Muscle of leg (tissue), 11 donors: Measurements from ENCODE around the gene PAN2. TPM values are rescaled to one million over a fixed set of nuclear protein-coding genes. Genes with fewer than 3 reads are reported as not detected.
"Not testable (repeated sequence)": the region's sequence is repeated elsewhere in the genome, so short reads cannot be mapped to it uniquely, and the experiment has no call there.

Experiments
- DNase-seq: peaks from one replicate; pipeline ENCODE4 v3.0.0; 2013
- H3K27ac ChIP-seq: one replicate; pipeline ENCODE4 v1.5.1; 2013; ENCODE audit warnings: mild to moderate bottlenecking, low read length, control low read depth
- H3K27me3 ChIP-seq: one replicate; pipeline ENCODE4 v1.6.1; 2013; ENCODE audit warnings: low read length; ENCODE audit not compliant: control insufficient read depth, insufficient read depth
- H3K36me3 ChIP-seq: one replicate; pipeline ENCODE4 v1.6.1; 2013; ENCODE audit warnings: low read length; ENCODE audit not compliant: control insufficient read depth, insufficient read depth
- H3K4me1 ChIP-seq: one replicate; pipeline ENCODE4 v1.6.1; 2013; ENCODE audit warnings: low read length; ENCODE audit not compliant: control insufficient read depth, insufficient read depth
- H3K4me3 ChIP-seq: one replicate; pipeline ENCODE4 v1.5.1; 2013; ENCODE audit warnings: low read length, control low read depth
- H3K9me3 ChIP-seq: replicated peaks from 2 replicates; pipeline ENCODE4 v1.6.1; 2013; ENCODE audit warnings: low read depth, low read length; ENCODE audit not compliant: control insufficient read depth
- WGBS: methylation state at CpG from one replicate; pipeline ENCODE4 v1.1.5; 2013; ENCODE audit warnings: missing lambda C conversion rate; ENCODE audit not compliant: insufficient coverage; 5-methylcytosine and 5-hydroxymethylcytosine counted together
- polyA plus RNA-seq, 8 donors: library from polyadenylated mRNA; unstranded; fragments of 120-200 nt; gene quantifications; one replicate each; pipeline versions ENCODE4 v1.2.1 to v1.2.3, GENCODE V29; 2013; ENCODE audit warnings: inconsistent platforms in 1 of 8, low replicate concordance in 1 of 8; ENCODE audit not compliant: insufficient read length in 8 of 8, insufficient read depth in 1 of 8
- total RNA-seq: library from RNA; stranded (reverse); fragments of 120-200 nt; gene quantifications from one replicate; pipeline ENCODE4 v1.2.4, GENCODE V29; 2013

PAN2 gene
- total and polyA plus RNA-seq, 9 donors = 27.9 to 49.6 (median 41.7) TPM

GRCh38 chr12:56362130-56363059 lies 28.6 kb upstream of the PAN2 start, which contains the start of gene APOF:
Gene APOF, minus strand, starts transcription at chr12:56362857. Its CDS starts 112 bp downstream, at chr12:56362745.
- Histone ChIP-seq H3K4me3 (no peak within 1 kb of the TSS), H3K9me3 (no peaks in the 10 kb centered on the region), H3K27me3 (no peaks in the 10 kb centered on the region), H3K27ac (no peak within 1 kb of the TSS), H3K36me3 (no peaks in the 10 kb centered on the region), H3K4me1 (peaks cover 7% of the 10 kb centered on the region)
- WGBS = 89% methylated on average over 3 of the region's 10 CpGs
- no peak for DNase-seq

- peaks cover 7% of the 10 kb centered on the region for H3K4me1 ChIP-seq
Measured at GRCh38 chr12:56361487-56362129, 27.8 kb upstream of the PAN2 start.

GRCh38 chr12:56359851-56360767 lies 26.3 kb upstream of the PAN2 start, which contains the start of gene STAT2:
Gene STAT2, minus strand, starts transcription at chr12:56360107. Its CDS starts 3,536 bp downstream, at chr12:56356571.
- Histone ChIP-seq H3K9me3 (no peaks in the 10 kb centered on the region), H3K27ac (peak within 1 kb of the TSS; percentile 92), H3K4me3 (peak within 1 kb of the TSS; percentile 58), H3K27me3 (no peaks in the 10 kb centered on the region), H3K4me1 (peaks cover 7% of the 10 kb centered on the region), H3K36me3 (peaks cover 16% of the 10 kb centered on the region)
- DNase-seq = peak; percentile 100
- under 1% methylated on average over 48 of the region's 54 CpGs for WGBS

More at GRCh38 chr12:56361487-56362129, 27.8 kb upstream of the PAN2 start:
- Histone ChIP-seq H3K9me3 (no peaks in the 10 kb centered on the region), H3K27me3 (no peaks in the 10 kb centered on the region), H3K27ac (no peak overlapping the region), H3K36me3 (peaks cover 1% of the 10 kb centered on the region), H3K4me3 (no peak overlapping the region)
- DNase-seq = no peak
- 71% methylated on average over 8 of the region's 8 CpGs for WGBS

- Histone ChIP-seq H3K4me1 (peaks cover 7% of the 10 kb centered on the region), H3K4me3 (peak overlapping the region; percentile 58), H3K9me3 (no peaks in the 10 kb centered on the region), H3K27me3 (no peaks in the 10 kb centered on the region), H3K27ac (peak overlapping the region; percentile 88), H3K36me3 (peaks cover 27% of the 10 kb centered on the region)
- 20% methylated on average over 1 of the region's 1 CpG for WGBS
- peak; percentile 56 for DNase-seq
Measured at GRCh38 chr12:56358836-56359532, 25.2 kb upstream of the PAN2 start.

GRCh38 chr12:56351325-56351724 lies 17.5 kb upstream of the PAN2 start:
- Histone ChIP-seq H3K36me3 (peaks cover 82% of the 10 kb centered on the region), H3K27me3 (no peaks in the 10 kb centered on the region), H3K4me3 (no peak overlapping the region), H3K4me1 (no peaks in the 10 kb centered on the region), H3K9me3 (no peaks in the 10 kb centered on the region), H3K27ac (no peak overlapping the region)
- WGBS = 100% methylated on average over 2 of the region's 2 CpGs
- no peak for DNase-seq

- Histone ChIP-seq H3K36me3 (peaks cover 82% of the 10 kb centered on the region), H3K27me3 (no peaks in the 10 kb centered on the region), H3K4me1 (no peaks in the 10 kb centered on the region), H3K9me3 (no peaks in the 10 kb centered on the region), H3K27ac (no peak overlapping the region), H3K4me3 (no peak overlapping the region)
- WGBS = 100% methylated on average over 1 of the region's 2 CpGs
- DNase-seq = no peak
Measured at GRCh38 chr12:56350662-56351061, 16.9 kb upstream of the PAN2 start.

- no peak for DNase-seq
- H3K36me3 ChIP-seq = peaks cover 79% of the 10 kb centered on the region
Measured at GRCh38 chr12:56348776-56349175, 15.0 kb upstream of the PAN2 start.

GRCh38 chr12:56347255-56347654 lies 13.5 kb upstream of the PAN2 start:
- H3K4me1 ChIP-seq, H3K27me3 ChIP-seq, H3K9me3 ChIP-seq, H3K4me3 ChIP-seq, DNase-seq, H3K27ac ChIP-seq: not testable (repeated sequence)
- peaks cover 84% of the 10 kb centered on the region for H3K36me3 ChIP-seq
- 98% methylated on average over 5 of the region's 9 CpGs for WGBS

More at GRCh38 chr12:56348776-56349175, 15.0 kb upstream of the PAN2 start:
- WGBS = 89% methylated on average over 1 of the region's 5 CpGs
- Histone ChIP-seq H3K9me3 (no peaks in the 10 kb centered on the region), H3K27ac (no peak overlapping the region), H3K4me1 (no peaks in the 10 kb centered on the region), H3K4me3 (no peak overlapping the region), H3K27me3 (no peaks in the 10 kb centered on the region)

- no peaks in the 10 kb centered on the region for H3K27me3 ChIP-seq
- H3K4me3 ChIP-seq = no peak overlapping the region
- no peak for DNase-seq
- H3K4me1 ChIP-seq = no peaks in the 10 kb centered on the region
- H3K9me3 ChIP-seq = no peaks in the 10 kb centered on the region
- peaks cover 86% of the 10 kb centered on the region for H3K36me3 ChIP-seq
- no peak overlapping the region for H3K27ac ChIP-seq
- WGBS = 68% methylated on average over 7 of the region's 7 CpGs
Measured at GRCh38 chr12:56346675-56347074, 12.9 kb upstream of the PAN2 start.
